ENCODE results near the gene AGO1.
A peak's percentile ranks its signal among the peaks of the same experiment; 100 is the strongest.

The AGO1 gene

DNA sequence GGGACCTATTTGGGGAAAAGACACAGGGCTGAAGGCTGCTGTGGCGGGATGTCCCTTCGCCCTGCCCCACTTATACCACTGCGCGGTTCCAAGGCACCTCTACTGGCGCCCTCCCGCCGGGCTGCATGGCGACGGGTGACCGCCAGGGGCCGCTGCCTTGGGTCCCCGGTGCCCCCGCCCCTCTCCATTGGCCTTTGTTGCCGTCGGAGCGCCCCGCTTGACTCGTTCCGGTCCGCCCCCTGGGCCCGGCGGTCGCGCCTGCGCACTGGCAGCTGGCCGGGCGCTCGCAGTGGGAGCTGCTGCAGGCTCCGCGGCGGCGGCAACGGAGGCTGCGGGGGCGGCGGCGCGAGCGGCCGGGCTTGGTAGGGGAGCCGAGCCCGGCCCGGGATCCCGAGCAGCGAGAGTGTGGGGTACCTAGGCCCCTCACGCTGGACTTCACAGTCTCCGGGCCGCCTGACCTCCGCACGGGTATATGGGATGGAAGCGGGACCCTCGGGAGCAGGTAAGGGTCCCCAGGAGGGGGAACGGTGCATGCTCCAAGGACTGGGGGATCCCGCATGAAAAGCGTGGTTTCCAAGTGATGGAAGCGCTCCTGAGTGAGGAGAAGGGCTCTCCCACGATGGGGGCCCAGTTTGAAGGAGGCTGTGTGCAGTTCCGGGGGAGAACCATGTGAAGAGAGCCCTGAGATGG is at the start of gene AGO1:
TSS of gene AGO1 (plus strand) at position 265 of the 690 bp plus-strand sequence. CDS start at position 478, 213 bp downstream.
- peak within 1 kb of the TSS; percentile 89 for H3K4me3 ChIP-seq (ENCODE audit: low read length)
- TF ChIP-seq ZNF274 (IDR thresholded peaks at IDR 0.05; ENCODE audit: low read depth, low read length) = no peak

GRCh38 chr1:35833395-35833794 is 49.6 kb upstream of the AGO1 start:
- H3K4me3 ChIP-seq (ENCODE audit: low read length) = no peak overlapping the region
- TF ChIP-seq ZNF274 (IDR thresholded peaks at IDR 0.05; ENCODE audit: low read depth, low read length) = no peak

- H3K4me3 ChIP-seq (ENCODE audit: low read length) = no peak overlapping the region
- no peak for TF ChIP-seq ZNF274 (IDR thresholded peaks at IDR 0.05; ENCODE audit: low read depth, low read length)
These were observed 48.8 kb upstream of the AGO1 start for GRCh38 chr1:35834218-35834617.

DNA sequence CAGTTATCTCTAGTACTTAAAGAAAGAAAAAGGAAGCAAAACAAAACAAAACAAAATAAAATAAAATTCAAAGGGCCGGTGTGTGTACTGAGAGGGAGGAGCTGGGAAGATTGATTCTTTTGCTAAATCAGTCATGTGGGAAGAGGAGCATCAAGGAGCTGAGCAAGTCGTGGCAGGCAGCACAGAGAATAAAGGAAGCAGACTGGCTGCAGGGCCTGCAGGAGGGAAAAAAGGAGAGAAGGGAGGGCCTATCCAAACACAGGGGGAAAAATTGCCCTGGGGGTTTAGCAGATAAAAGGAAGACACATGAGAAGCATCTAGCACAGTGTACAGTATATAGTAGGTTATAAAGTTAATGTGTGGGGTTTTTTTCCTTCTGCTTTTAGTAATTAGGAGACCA is 47.6 kb upstream of the AGO1 start:
- no peak overlapping the region for H3K4me3 ChIP-seq (ENCODE audit: low read length)
- no peak for TF ChIP-seq ZNF274 (IDR thresholded peaks at IDR 0.05; ENCODE audit: low read depth, low read length)

- no peak overlapping the region for H3K4me3 ChIP-seq (ENCODE audit: low read length)
- no peak for TF ChIP-seq ZNF274 (IDR thresholded peaks at IDR 0.05; ENCODE audit: low read depth, low read length)
These were observed 46.3 kb upstream of the AGO1 start for GRCh38 chr1:35836734-35837133.

- no peak overlapping the region for H3K4me3 ChIP-seq (ENCODE audit: low read length)
- no peak for TF ChIP-seq ZNF274 (IDR thresholded peaks at IDR 0.05; ENCODE audit: low read depth, low read length)
These were observed 44.2 kb upstream of the AGO1 start for GRCh38 chr1:35838693-35839245.

DNA sequence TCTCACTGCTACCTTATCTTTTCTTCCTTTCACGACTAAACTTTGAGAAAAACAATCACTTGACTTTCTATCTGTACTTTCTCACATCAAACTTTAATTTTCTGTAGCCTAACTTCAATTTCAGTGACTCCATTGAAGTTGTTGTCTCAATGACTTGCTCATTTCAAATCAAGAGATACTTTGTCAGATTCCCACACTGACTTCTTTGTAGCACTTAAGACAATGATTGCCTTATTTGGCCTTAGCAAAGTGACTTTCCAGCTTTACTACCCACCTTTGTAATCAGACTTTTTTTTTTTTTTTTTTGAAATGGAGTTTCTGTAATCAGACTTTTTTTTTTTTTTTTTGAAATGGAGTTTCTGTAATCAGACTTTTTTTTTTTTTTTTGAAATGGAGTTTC is 38.2 kb upstream of the AGO1 start:
- no peak for TF ChIP-seq ZNF274 (IDR thresholded peaks at IDR 0.05; ENCODE audit: low read depth, low read length)

DNA sequence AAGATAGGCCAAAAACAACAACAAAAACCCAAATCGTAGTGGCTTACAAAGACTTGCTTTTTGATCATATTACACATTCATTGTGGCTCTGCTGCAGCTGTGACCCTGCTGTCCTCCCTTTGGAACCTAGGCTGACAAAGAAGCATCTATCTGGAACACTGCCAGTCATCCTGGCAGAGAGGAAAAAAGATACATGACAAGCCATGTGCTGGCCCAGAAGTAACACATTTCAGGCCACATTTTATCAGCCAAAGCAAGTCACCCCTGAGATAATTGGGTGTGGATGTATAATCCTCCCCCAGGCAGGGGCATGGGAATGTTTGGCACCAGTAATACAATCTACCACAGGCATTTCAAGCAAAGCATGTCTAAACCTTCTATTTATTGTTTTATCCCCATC is 37.2 kb upstream of the AGO1 start:
- no peak overlapping the region for H3K4me3 ChIP-seq (ENCODE audit: low read length)
- no peak for TF ChIP-seq ZNF274 (IDR thresholded peaks at IDR 0.05; ENCODE audit: low read depth, low read length)

More for the DNA sequence above, 38.2 kb upstream of the AGO1 start:
- H3K4me3 ChIP-seq (ENCODE audit: low read length) = no peak overlapping the region

- no peak for TF ChIP-seq ZNF274 (IDR thresholded peaks at IDR 0.05; ENCODE audit: low read depth, low read length)
- H3K4me3 ChIP-seq (ENCODE audit: low read length) = no peak overlapping the region
These were observed 35.0 kb upstream of the AGO1 start for GRCh38 chr1:35847935-35848565.

DNA sequence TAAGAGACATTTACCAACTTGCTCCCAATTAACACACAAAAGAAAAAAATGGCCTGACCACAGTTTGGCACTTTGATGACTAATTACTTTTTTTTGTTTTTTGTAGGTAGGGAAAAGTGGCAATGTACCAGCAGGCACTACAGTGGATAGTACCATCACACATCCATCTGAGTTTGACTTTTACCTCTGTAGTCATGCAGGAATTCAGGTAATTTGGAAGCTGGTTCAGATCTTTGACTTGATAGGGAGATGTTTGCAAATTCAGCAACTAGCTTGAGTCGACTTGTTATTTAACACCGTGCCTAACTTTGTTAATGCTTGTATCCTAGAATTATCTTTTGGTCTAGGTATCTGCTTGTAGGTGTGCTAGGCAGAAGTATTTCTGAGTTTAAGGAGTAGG is 33.0 kb upstream of the AGO1 start:
- H3K4me3 ChIP-seq (ENCODE audit: low read length) = no peak overlapping the region
- no peak for TF ChIP-seq ZNF274 (IDR thresholded peaks at IDR 0.05; ENCODE audit: low read depth, low read length)

DNA sequence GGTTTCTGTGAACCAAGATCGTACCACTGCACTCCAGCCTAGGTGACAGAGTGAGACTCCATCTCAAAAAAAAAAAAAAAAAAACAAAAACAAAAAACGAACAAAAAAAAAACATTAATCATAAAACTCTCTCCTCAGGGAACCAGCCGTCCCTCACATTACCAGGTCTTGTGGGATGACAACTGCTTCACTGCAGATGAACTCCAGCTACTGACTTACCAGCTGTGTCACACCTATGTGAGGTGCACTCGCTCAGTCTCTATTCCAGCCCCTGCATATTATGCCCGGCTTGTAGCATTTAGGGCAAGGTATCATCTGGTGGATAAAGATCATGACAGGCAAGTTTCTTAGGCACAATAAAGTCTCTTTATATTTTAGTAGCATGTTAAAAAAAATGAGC is 32.3 kb upstream of the AGO1 start:
- no peak for TF ChIP-seq ZNF274 (IDR thresholded peaks at IDR 0.05; ENCODE audit: low read depth, low read length)
- no peak overlapping the region for H3K4me3 ChIP-seq (ENCODE audit: low read length)

DNA sequence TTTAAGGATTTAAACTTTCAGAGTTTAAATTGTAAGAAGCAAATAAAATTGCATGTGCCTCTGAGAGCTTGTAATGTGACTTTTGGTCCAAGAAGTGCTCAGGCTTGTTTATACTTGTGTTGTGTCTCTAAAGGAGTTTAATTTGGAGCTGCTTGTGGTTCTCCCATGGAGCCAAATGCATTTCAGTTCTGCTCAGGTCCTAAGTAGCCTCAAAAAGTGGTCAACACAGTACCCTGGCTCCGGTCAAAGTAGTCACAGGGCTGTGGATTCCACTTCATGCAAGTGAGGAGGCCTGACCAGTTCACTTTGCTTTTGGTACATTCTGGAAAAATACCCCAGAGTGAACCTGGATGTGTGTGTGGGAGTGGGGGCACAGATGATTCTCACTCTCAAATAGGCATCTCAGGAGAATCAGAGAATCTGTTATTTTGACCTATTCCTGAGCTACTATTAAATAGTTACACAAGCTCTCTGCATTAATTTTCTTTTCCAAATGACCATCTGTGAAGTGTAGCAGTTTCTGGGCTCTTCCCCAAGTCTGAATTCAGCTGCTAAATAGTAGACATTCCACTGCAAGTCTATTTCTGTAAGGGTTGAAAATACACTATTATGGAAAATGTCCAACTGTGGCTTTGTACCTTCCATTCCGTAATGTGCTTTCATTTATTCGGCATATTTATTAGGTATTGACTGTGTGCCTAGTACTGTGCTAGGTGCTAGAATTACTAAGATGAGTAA is 31.7 kb upstream of the AGO1 start:
- TF ChIP-seq ZNF274 (IDR thresholded peaks at IDR 0.05; ENCODE audit: low read depth, low read length) = no peak
- no peak overlapping the region for H3K4me3 ChIP-seq (ENCODE audit: low read length)

DNA sequence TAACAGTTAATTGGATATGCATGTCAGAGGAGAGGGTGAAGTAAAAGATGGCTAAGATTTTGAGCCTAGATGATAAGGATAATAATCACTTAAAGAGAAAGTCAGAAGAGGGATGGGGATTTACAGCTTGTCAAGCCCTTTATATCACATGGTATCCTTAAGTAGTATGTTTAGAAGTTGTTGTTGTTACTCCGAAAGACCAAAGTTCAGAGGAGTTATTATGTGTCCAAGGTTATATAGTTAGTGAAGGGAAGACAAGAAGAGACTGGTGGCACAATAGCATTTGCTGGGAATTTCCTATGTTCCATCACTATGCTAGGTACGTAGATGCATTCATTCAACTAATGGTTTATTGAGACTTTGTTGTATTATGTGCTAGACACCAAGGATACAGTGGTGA is 30.8 kb upstream of the AGO1 start:
- TF ChIP-seq ZNF274 (IDR thresholded peaks at IDR 0.05; ENCODE audit: low read depth, low read length) = no peak

GRCh38 chr1:35854989-35855700 is 27.9 kb upstream of the AGO1 start:
- no peak overlapping the region for H3K4me3 ChIP-seq (ENCODE audit: low read length)

More for the DNA sequence above, 30.8 kb upstream of the AGO1 start:
- no peak overlapping the region for H3K4me3 ChIP-seq (ENCODE audit: low read length)

More at GRCh38 chr1:35854989-35855700, 27.9 kb upstream of the AGO1 start:
- no peak for TF ChIP-seq ZNF274 (IDR thresholded peaks at IDR 0.05; ENCODE audit: low read depth, low read length)

All from GM08714 (cell line).